Fibroblast of skin of left biceps (primary cell): ENCODE measurements around the gene CALHM5.

Experiments
- DNase-seq, 2 experiments: peaks; one replicate each; pipeline ENCODE4 v3.0.0-alpha.2; 2013; ENCODE audit warnings: low read depth in 2 of 2

Gene CALHM5

GRCh38 chr6:116507324-116507723 lies 4.1 kb upstream of the CALHM5 start:
- no peak for DNase-seq

- no peak for DNase-seq
Observed at GRCh38 chr6:116508527-116508926, 2.9 kb upstream of the CALHM5 start.

GRCh38 chr6:116512111-116512559 lies 696 bp downstream of the CALHM5 start:
- no peak for DNase-seq

- no peak for DNase-seq
Observed at GRCh38 chr6:116512734-116513133, 1.3 kb downstream of the CALHM5 start.

GRCh38 chr6:116513224-116513875 lies 1.9 kb downstream of the CALHM5 start:
- DNase-seq, result no peak

GRCh38 chr6:116514111-116514510 lies 2.7 kb downstream of the CALHM5 start:
- DNase-seq, result no peak

- no peak for DNase-seq
Observed at GRCh38 chr6:116515141-116515540, 3.7 kb downstream of the CALHM5 start.

- DNase-seq, result no peak
Observed at GRCh38 chr6:116518621-116519368, 7.4 kb downstream of the CALHM5 start.

GRCh38 chr6:116522896-116523295 lies 11.5 kb downstream of the CALHM5 start:
- DNase-seq, result no peak

GRCh38 chr6:116524236-116524635 lies 12.8 kb downstream of the CALHM5 start:
- DNase-seq, result no peak

- no peak for DNase-seq
Observed at GRCh38 chr6:116528133-116528532, 16.7 kb downstream of the CALHM5 start.

- no peak for DNase-seq
Observed at GRCh38 chr6:116528780-116529179, 17.3 kb downstream of the CALHM5 start.

GRCh38 chr6:116529466-116530290 lies 18.2 kb downstream of the CALHM5 start:
- DNase-seq, result no peak

- no peak for DNase-seq
Observed at GRCh38 chr6:116530436-116530835, 19.0 kb downstream of the CALHM5 start.

GRCh38 chr6:116531675-116532570 lies 20.5 kb downstream of the CALHM5 start:
- DNase-seq, result no peak

- no peak for DNase-seq
Observed at GRCh38 chr6:116533233-116533957, 22.0 kb downstream of the CALHM5 start.

- no peak for DNase-seq
Observed at GRCh38 chr6:116535109-116535508, 23.7 kb downstream of the CALHM5 start.

- no peak for DNase-seq
Observed at GRCh38 chr6:116536216-116536621, 24.8 kb downstream of the CALHM5 start.

GRCh38 chr6:116542426-116542825 lies 31.0 kb downstream of the CALHM5 start:
- DNase-seq, result no peak

GRCh38 chr6:116543149-116543548 lies 31.7 kb downstream of the CALHM5 start:
- no peak for DNase-seq

GRCh38 chr6:116545651-116546050 lies 34.2 kb downstream of the CALHM5 start, which contains the start of gene TRAPPC3L:
TSS of gene TRAPPC3L (minus strand) at chr6:116545684. CDS start at chr6:116545514, 170 bp downstream.
- no peak for DNase-seq
